Measurements from ENCODE around the gene COQ4. TPM values are rescaled to one million over a fixed set of nuclear protein-coding genes. Genes with fewer than 3 reads are reported as not detected.
"Not testable (repeated sequence)": the region's sequence is repeated elsewhere in the genome, so short reads cannot be mapped to it uniquely, and the experiment has no call there.

Gene COQ4
- total and polyA plus RNA-seq, 4 donors = 12.8 to 53.3 (median 33.8) TPM

GRCh38 chr9:128276008-128276573 is 46.5 kb upstream of the COQ4 start, which contains the start of gene SWI5 (continued):
- no peak for TF ChIP-seq ZBTB33 (IDR thresholded peaks at IDR 0.05)

GRCh38 chr9:128276574-128277270 is 45.9 kb upstream of the COQ4 start:
- TF ChIP-seq CTCF (IDR thresholded peaks at IDR 0.05; ENCODE audit: low read depth, low read length, missing input control) (no peak), RAD21 (IDR thresholded peaks at IDR 0.05) (no peak), TAF1 (conservative IDR thresholded peaks at IDR 0.05) (no peak), NR2F2 (IDR thresholded peaks at IDR 0.05) (no peak), GABPA (IDR thresholded peaks at IDR 0.05 in 1 of 2, conservative IDR thresholded peaks at IDR 0.05 in 1 of 2) (no peak), SP1 (IDR thresholded peaks at IDR 0.05) (no peak), YY1 (IDR thresholded peaks at IDR 0.05) (no peak), HNF4G (IDR thresholded peaks at IDR 0.05) (no peak), EGR1 (IDR thresholded peaks at IDR 0.05; ENCODE audit: low read depth in 2 of 2) (no peak), HNF4A (conservative IDR thresholded peaks at IDR 0.05) (no peak), FOXA1 (IDR thresholded peaks at IDR 0.05) (no peak), ATF3 (IDR thresholded peaks at IDR 0.05) (no peak)
- H3K4me1 ChIP-seq (ENCODE audit: control insufficient read depth in 4 of 4, insufficient read depth in 4 of 4, low read length in 3 of 4) = peaks cover 9 to 25% (median 21%) of the 10 kb centered on the region in 4 donors
- H3K27ac ChIP-seq (ENCODE audit: low read depth in 1 of 2, low read length in 2 of 2) = peak overlapping the region; percentile 73 to 80
- peak overlapping the region; percentile 67 to 92 (median 68) for H3K4me3 ChIP-seq (ENCODE audit: low read depth in 1 of 3, low read length in 3 of 3)
- no peaks in the 10 kb centered on the region for H3K27me3 ChIP-seq (ENCODE audit: control insufficient read depth in 4 of 4, insufficient read depth in 4 of 4, low read length in 3 of 4)
- H3K9me3 ChIP-seq (ENCODE audit: control insufficient read depth in 4 of 4, low read length in 3 of 4) = no peaks in the 10 kb centered on the region
- H3K36me3 ChIP-seq (ENCODE audit: control insufficient read depth in 4 of 4, insufficient read depth in 3 of 4, low read depth in 1 of 4, low read length in 3 of 4) = peaks cover under 1 to 14% (median 3%) of the 10 kb centered on the region in 4 donors
- 14% methylated on average over 23 of the region's 23 CpGs for WGBS
- DNase-seq (ENCODE audit: low spot score) = peak; percentile 44
- peak overlapping the region; percentile 73 to 88 for H3K9ac ChIP-seq (ENCODE audit: low read depth in 1 of 2, low read length in 2 of 2)

- not testable (repeated sequence) for H3K4me3 ChIP-seq (ENCODE audit: low read depth in 1 of 3, low read length in 3 of 3); H3K27me3 ChIP-seq (ENCODE audit: control insufficient read depth in 4 of 4, insufficient read depth in 4 of 4, low read length in 3 of 4); H3K9ac ChIP-seq (ENCODE audit: low read depth in 1 of 2, low read length in 2 of 2); H3K36me3 ChIP-seq (ENCODE audit: control insufficient read depth in 4 of 4, insufficient read depth in 3 of 4, low read depth in 1 of 4, low read length in 3 of 4); H3K9me3 ChIP-seq (ENCODE audit: control insufficient read depth in 4 of 4, low read length in 3 of 4); H3K27ac ChIP-seq (ENCODE audit: low read depth in 1 of 2, low read length in 2 of 2); DNase-seq (ENCODE audit: low spot score)
- H3K4me1 ChIP-seq (ENCODE audit: control insufficient read depth in 4 of 4, insufficient read depth in 4 of 4, low read length in 3 of 4) = peaks cover 4 to 24% (median 17%) of the 10 kb centered on the region in 4 donors
- 82% methylated on average over 22 of the region's 22 CpGs for WGBS
Measured at GRCh38 chr9:128279088-128280073, 43.3 kb upstream of the COQ4 start.
